HPDE6-E6E7 (cell line): ENCODE measurements around the gene CMIP.

Source experiments
- DNase-seq: peaks from one replicate; pipeline ENCODE4 v3.0.0; 2011; ENCODE audit warnings: missing footprints; ENCODE audit errors: extremely low spot score

CMIP gene

GRCh38 chr16:81461766-81462165 lies 17.2 kb downstream of the CMIP start:
- no peak for DNase-seq

- no peak for DNase-seq
Observed at GRCh38 chr16:81462683-81463082, 18.1 kb downstream of the CMIP start.

GRCh38 chr16:81463296-81463890 lies 18.8 kb downstream of the CMIP start:
- DNase-seq = no peak

GRCh38 chr16:81464279-81464678 lies 19.7 kb downstream of the CMIP start:
- DNase-seq = no peak

GRCh38 chr16:81465375-81465943 lies 20.9 kb downstream of the CMIP start:
- no peak for DNase-seq

GRCh38 chr16:81466356-81466980 lies 21.9 kb downstream of the CMIP start:
- DNase-seq = no peak

- no peak for DNase-seq
Observed at GRCh38 chr16:81467072-81467471, 22.5 kb downstream of the CMIP start.

- DNase-seq = no peak
Observed at GRCh38 chr16:81467815-81468214, 23.2 kb downstream of the CMIP start.

- no peak for DNase-seq
Observed at GRCh38 chr16:81468269-81468902, 23.8 kb downstream of the CMIP start.

GRCh38 chr16:81469183-81469677 lies 24.6 kb downstream of the CMIP start:
- DNase-seq = no peak

- no peak for DNase-seq
Observed at GRCh38 chr16:81469710-81470535, 25.3 kb downstream of the CMIP start.

GRCh38 chr16:81470796-81471636 lies 26.4 kb downstream of the CMIP start:
- DNase-seq = no peak

- DNase-seq = no peak
Observed at GRCh38 chr16:81471882-81472281, 27.3 kb downstream of the CMIP start.

- no peak for DNase-seq
Observed at GRCh38 chr16:81472391-81472790, 27.8 kb downstream of the CMIP start.

- no peak for DNase-seq
Observed at GRCh38 chr16:81473066-81473488, 28.5 kb downstream of the CMIP start.

GRCh38 chr16:81473558-81473957 lies 28.9 kb downstream of the CMIP start:
- DNase-seq = no peak

- no peak for DNase-seq
Observed at GRCh38 chr16:81473969-81474959, 29.7 kb downstream of the CMIP start.

- no peak for DNase-seq
Observed at GRCh38 chr16:81477697-81478693, 33.4 kb downstream of the CMIP start.
